ENCODE results near the gene GPD1.

Gene GPD1

DNA sequence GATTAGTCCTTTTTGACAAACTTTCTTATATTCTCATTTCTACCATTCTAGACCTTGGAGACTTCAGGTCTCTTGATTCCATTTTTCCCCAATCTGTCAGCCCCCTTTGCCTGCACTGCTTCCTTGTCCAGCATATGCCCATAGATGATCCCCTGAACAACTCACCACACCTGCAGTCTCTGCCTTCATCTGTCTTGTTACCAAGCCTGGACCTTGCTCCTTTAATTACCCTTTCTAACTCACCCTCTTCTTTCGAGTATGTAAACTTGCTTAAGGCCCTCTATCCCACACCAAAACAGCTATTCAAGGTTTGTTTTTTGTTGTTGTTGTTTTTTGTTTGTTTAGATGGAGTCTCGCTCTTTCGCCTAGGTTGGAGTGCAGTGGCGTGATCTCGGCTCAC, 17.8 kb downstream of the GPD1 start:
- H3K36me3 ChIP-seq (replicated peaks), result peaks cover 23% of the 10 kb centered on the region
- no peaks in the 10 kb centered on the region for H3K27me3 ChIP-seq (replicated peaks)
- no peak for DNase-seq
- no peak overlapping the region for H3K4me3 ChIP-seq (ENCODE audit: low read depth, low read length)
- H3K27ac ChIP-seq, result no peak overlapping the region
- TF ChIP-seq, protein P1, sequence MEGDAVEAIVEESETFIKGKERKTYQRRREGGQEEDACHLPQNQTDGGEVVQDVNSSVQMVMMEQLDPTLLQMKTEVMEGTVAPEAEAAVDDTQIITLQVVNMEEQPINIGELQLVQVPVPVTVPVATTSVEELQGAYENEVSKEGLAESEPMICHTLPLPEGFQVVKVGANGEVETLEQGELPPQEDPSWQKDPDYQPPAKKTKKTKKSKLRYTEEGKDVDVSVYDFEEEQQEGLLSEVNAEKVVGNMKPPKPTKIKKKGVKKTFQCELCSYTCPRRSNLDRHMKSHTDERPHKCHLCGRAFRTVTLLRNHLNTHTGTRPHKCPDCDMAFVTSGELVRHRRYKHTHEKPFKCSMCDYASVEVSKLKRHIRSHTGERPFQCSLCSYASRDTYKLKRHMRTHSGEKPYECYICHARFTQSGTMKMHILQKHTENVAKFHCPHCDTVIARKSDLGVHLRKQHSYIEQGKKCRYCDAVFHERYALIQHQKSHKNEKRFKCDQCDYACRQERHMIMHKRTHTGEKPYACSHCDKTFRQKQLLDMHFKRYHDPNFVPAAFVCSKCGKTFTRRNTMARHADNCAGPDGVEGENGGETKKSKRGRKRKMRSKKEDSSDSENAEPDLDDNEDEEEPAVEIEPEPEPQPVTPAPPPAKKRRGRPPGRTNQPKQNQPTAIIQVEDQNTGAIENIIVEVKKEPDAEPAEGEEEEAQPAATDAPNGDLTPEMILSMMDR (IDR thresholded peaks at IDR 0.05; ENCODE audit: low read depth, low read length, missing control alignments), result no peak
- in situ Hi-C loops (cut with HindIII; ENCODE audit: low pct_ligation_motif_present, low sequenced_read_pairs), result no loop called here

DNA sequence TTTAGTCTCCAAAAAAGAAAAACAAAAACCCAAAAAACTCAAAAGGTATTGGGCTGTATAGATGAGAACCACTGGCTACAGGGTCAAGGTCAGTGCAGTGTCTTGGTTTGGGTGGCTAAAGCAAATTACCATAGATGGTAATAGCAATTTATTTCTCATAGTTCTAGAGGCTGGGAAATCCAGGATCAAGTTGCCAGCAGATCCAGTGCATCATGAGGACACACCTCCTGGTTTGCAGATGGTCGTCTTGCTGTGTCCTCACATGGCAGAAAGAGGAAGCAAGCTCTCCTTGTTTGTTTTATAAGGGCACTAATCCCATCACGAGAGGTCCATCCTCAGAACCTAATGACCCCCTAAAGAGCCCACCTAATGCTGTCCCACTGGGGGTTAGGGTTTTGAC, 19.4 kb downstream of the GPD1 start:
- TF ChIP-seq, protein P1 (IDR thresholded peaks at IDR 0.05; ENCODE audit: low read depth, low read length, missing control alignments), result no peak
- Histone ChIP-seq H3K36me3 (replicated peaks) (peaks cover 27% of the 10 kb centered on the region), H3K4me3 (ENCODE audit: low read depth, low read length) (no peak overlapping the region), H3K27me3 (replicated peaks) (no peaks in the 10 kb centered on the region), H3K27ac (no peak overlapping the region)
- no peak for DNase-seq
- in situ Hi-C loops (cut with HindIII; ENCODE audit: low pct_ligation_motif_present, low sequenced_read_pairs), result no loop called here

DNA sequence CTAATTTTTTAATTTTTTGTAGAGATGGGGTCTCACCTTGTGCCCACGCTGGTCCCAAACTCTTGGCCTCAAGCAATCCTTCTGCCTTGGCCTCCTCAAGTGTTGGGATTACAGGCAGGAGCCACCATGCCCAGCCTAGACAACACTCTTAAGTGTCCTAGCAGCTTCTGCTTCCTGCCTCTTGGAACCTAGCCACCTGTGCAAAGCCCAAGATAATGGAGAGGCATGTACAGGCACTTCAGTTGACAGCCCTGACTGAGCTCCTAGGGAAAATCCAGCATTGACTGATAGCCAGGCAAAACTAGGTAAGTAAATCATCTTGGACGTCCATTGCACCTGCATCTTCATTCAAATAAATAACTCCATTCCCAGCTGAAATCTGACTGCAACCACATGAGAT, 23.7 kb downstream of the GPD1 start:
- Histone ChIP-seq H3K36me3 (replicated peaks) (peaks cover 39% of the 10 kb centered on the region), H3K4me3 (ENCODE audit: low read depth, low read length) (no peak overlapping the region), H3K27ac (no peak overlapping the region), H3K27me3 (replicated peaks) (no peaks in the 10 kb centered on the region)
- TF ChIP-seq, protein P1 (IDR thresholded peaks at IDR 0.05; ENCODE audit: low read depth, low read length, missing control alignments), result no peak
- DNase-seq, result no peak
- in situ Hi-C loops (cut with HindIII; ENCODE audit: low pct_ligation_motif_present, low sequenced_read_pairs), result no loop called here

DNA sequence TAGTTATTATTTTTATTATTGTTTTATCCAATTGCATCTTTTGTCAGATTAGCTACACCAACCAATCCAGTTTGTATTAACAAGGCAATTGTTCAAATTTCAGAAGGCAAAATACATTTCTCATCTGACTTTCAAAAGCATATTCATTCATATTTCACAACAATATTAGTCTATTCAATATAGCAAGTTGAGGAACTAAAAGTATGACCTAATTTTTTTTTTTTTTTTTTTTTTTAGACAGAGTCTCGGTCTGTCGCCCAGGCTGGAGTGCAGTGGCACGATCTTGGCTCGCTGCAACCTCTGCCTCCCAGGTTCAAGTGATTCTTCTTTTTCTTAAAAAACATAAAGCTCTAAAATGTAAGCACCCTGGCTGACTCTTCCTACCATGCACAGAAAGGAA, 25.5 kb downstream of the GPD1 start:
- H3K36me3 ChIP-seq (replicated peaks), result peaks cover 48% of the 10 kb centered on the region
- no peak overlapping the region for H3K4me3 ChIP-seq (ENCODE audit: low read depth, low read length)
- no peak overlapping the region for H3K27ac ChIP-seq
- in situ Hi-C loops (cut with HindIII; ENCODE audit: low pct_ligation_motif_present, low sequenced_read_pairs), result no loop called here
- DNase-seq, result no peak
- H3K27me3 ChIP-seq (replicated peaks), result no peaks in the 10 kb centered on the region
- TF ChIP-seq, protein P1 (IDR thresholded peaks at IDR 0.05; ENCODE audit: low read depth, low read length, missing control alignments), result no peak

DNA sequence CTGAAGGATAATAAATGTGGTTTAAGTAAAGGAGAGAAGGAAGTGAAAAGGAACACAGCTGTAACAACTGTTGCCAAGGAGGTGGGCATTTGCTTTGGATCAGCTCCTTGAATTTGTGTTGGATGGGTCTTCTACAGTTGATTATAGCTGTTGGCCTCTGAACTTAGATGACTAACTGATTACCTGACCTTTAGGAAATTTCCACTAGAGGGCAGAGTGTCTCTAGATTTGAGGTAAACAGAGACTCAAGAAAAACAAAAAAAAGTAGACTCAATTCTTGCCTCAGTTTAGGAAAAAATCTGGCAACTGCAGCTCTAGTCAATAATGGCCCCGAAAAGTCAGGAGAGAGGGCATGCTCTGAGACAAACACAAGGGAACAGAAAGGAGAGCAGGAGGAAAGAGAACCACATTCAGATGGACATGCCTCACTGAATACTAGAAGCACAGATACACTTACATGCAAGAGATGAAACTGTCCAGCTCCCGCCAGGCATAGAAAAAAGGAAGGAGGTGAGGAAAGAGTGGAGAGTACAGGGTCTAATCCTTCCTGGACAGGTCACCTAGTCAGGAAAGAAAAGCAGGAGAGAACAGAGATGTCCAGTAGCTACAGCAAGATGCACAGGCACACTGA, 28.8 kb downstream of the GPD1 start:
- Histone ChIP-seq H3K4me3 (ENCODE audit: low read depth, low read length) (no peak overlapping the region), H3K36me3 (replicated peaks) (peaks cover 62% of the 10 kb centered on the region), H3K27ac (no peak overlapping the region), H3K27me3 (replicated peaks) (no peaks in the 10 kb centered on the region)
- TF ChIP-seq, protein P1 (IDR thresholded peaks at IDR 0.05; ENCODE audit: low read depth, low read length, missing control alignments), result peak; percentile 32
- in situ Hi-C loops (cut with HindIII; ENCODE audit: low pct_ligation_motif_present, low sequenced_read_pairs), result no loop called here
- no peak for DNase-seq

DNA sequence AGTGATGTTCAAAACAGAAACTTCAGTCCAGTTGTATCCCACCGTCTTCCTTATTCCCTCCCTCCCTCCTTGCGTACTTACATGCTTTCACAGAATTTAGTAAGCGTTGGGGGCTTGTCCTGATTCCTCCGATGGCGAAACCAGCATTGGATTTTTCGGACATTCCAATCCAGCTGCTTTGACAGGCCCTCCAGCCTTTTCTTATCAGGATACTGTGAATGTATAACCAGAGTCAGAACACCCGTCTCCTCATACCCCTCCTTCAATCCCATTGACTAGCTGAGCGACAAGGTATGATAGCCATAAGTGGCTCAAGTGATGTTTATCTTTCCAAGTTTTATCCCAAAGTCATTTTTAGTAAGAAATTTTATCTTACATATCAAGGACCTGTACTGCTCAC, 39.2 kb downstream of the GPD1 start:
- H3K27me3 ChIP-seq (replicated peaks), result no peaks in the 10 kb centered on the region
- H3K27ac ChIP-seq, result no peak overlapping the region
- peaks cover 18% of the 10 kb centered on the region for H3K36me3 ChIP-seq (replicated peaks)
- TF ChIP-seq, protein P1 (IDR thresholded peaks at IDR 0.05; ENCODE audit: low read depth, low read length, missing control alignments), result no peak
- in situ Hi-C loops (cut with HindIII; ENCODE audit: low pct_ligation_motif_present, low sequenced_read_pairs), result no loop called here
- no peak overlapping the region for H3K4me3 ChIP-seq (ENCODE audit: low read depth, low read length)
- DNase-seq, result no peak
